Heart left ventricle (tissue), 16 donors: ENCODE results near the gene CUL3. TPM values are rescaled to one million over a fixed set of nuclear protein-coding genes. Genes with fewer than 3 reads are reported as not detected.

Experiments
- ATAC-seq, 4 donors: fragments of 200-7000 bp; cut with Tn5 transposase; one replicate each; pipeline ENCODE4 v1.9.1; 2020 to 2022; ENCODE audit warnings: moderate library complexity in 4 of 4, mild to moderate bottlenecking in 3 of 4, moderate number of reproducible peaks in 1 of 4
- DNase-seq, 5 donors: peaks; one replicate each; pipeline ENCODE4 v3.0.0-alpha.2; 2020
- H3K27ac ChIP-seq, 12 donors: fragments of 200-600 bp; sonication (generic) in 4 of 12; one replicate each; pipeline versions ENCODE4 v1.5.0 to v1.8.0; 2016 to 2022; ENCODE audit warnings: mild to moderate bottlenecking in 2 of 12
- H3K27me3 ChIP-seq, 9 donors: fragments of 200-600 bp; sonication (generic) in 2 of 9; one replicate each; pipeline versions ENCODE4 v1.5.1 to v1.8.0; 2016 to 2022; ENCODE audit warnings: mild to moderate bottlenecking in 3 of 9
- H3K36me3 ChIP-seq, 9 donors: fragments of 200-600 bp; sonication (generic) in 2 of 9; one replicate each; pipeline versions ENCODE4 v1.5.0 to v1.8.0; 2018 to 2022; ENCODE audit warnings: mild to moderate bottlenecking in 2 of 9
- H3K4me1 ChIP-seq, 12 donors: fragments of 200-600 bp; sonication (generic) in 4 of 12; one replicate each; pipeline versions ENCODE4 v1.5.0 to v1.8.0; 2016 to 2022; ENCODE audit warnings: mild to moderate bottlenecking in 3 of 12
- H3K4me3 ChIP-seq, 12 donors: fragments of 200-600 bp; sonication (generic) in 4 of 12; one replicate each; pipeline versions ENCODE4 v1.5.0 to v1.8.0; 2017 to 2022; ENCODE audit warnings: mild to moderate bottlenecking in 9 of 12, moderate library complexity in 4 of 12
- H3K9me3 ChIP-seq, 12 donors: fragments of 200-600 bp; sonication (generic) in 4 of 12; one replicate each; pipeline versions ENCODE4 v1.5.0 to v1.8.0; 2016 to 2022; ENCODE audit warnings: mild to moderate bottlenecking in 1 of 12
- CTCF ChIP-seq, 12 donors: fragments of 200-600 bp; sonication (generic) in 4 of 12; IDR thresholded peaks; one replicate each; pipeline versions ENCODE4 v1.5.0 to v1.8.0; 2018 to 2022; ENCODE audit warnings: antibody characterized with exemption in 12 of 12, mild to moderate bottlenecking in 5 of 12
- POLR2A ChIP-seq, 2 donors: fragments of 450-650 bp; IDR thresholded peaks; one replicate each; pipeline ENCODE4 v1.6.1; 2017; ENCODE audit warnings: antibody characterized with exemption in 2 of 2, mild to moderate bottlenecking in 2 of 2, moderate library complexity in 2 of 2
- WGBS, 4 donors: extraction: QIAGEN DNeasy Blood & Tissue Kit in 2 of 4; methylation state at CpG; one replicate each; pipeline versions ENCODE4 v1.1.5 to v1.1.7; 2013 to 2018; 5-methylcytosine and 5-hydroxymethylcytosine counted together
- intact Hi-C, 10 donors: fragments of 100-400 bp; cut with DNase I; formaldehyde crosslinking; loops; one replicate each; pipeline versions ENCODE4 v1.11.1 to v1.14.2; 2022
- polyA plus RNA-seq, 2 donors: library from polyadenylated mRNA; stranded (reverse); fragments of 200-250 nt; gene quantifications; one replicate each; pipeline ENCODE4 v1.2.3, GENCODE V29; 2013
- total RNA-seq, 9 donors: library from RNA; depleted of rRNA in 2 of 9; stranded (reverse); fragments of >200 nt in 2 of 9; fragmentation: NEBNext Ultra II Directional in 3 of 9; extraction: Animal tissue kit (Norgen Biotek cat#: 25700) in 3 of 9; gene quantifications; one replicate each; pipeline versions ENCODE4 v1.1.0 to v1.2.4, GENCODE V29; 2016 to 2023
- donor health status: ischemic (EF 13 %, LVEDD 7.1; RV severe dilation, severe dysfunction).
- donor health status: healthy with polysubstance abuse.
- donor health status: DM: no; HTN: yes; CAD: no.
- donor health status: DM: no; HTN: no; CAD: no.
- donor health status: ischemic (EF 25% LVEDD 6.9; RV normal size, moderate dysfunction).
- donor health status: ischemic (EF 25% LVEDD 5.7; RV mildly dilated, moderate dysfunction).
- donor health status: healthy.
- donor health status: DM: yes; HTN: yes; CAD: no.
- donor health status: ischemic (EF 35%, LVEDD 5.7; RV mildly dilated, moderate dysfunction).
- donor health status: nonischemic (EF 11% LVEDD 7.7; RV severe dilation, severe dysfunction).
- donor health status: DM: yes; HTN: yes; CAD: no.
- donor health status: PGD.
- donor health status: ischemic (EF 29% LVEDD 5.4; RV normal size, mild dysfunction).
- donor health status: nonischemic (EF 23%, LVEDD 6.1; RV moderate dilation, normal function).

Gene CUL3
- total and polyA plus RNA-seq, 11 donors = 54.6 to 87.0 (median 72.4) TPM

- Histone ChIP-seq H3K27ac (no peak overlapping the region), H3K4me1 (peaks cover 0 to 7% (median under 1%) of the 10 kb centered on the region in 12 donors), H3K4me3 (no peak overlapping the region), H3K9me3 (no peaks in the 10 kb centered on the region), H3K36me3 (peaks cover 0 to 13% (median 0%) of the 10 kb centered on the region in 9 donors), H3K27me3 (no peaks in the 10 kb centered on the region)
- DNase-seq (no peak), ATAC-seq (no peak)
- intact Hi-C loops = no loop called here
- WGBS, 4 donors = 93 to 100% (median 99%) methylated on average over 1 of the region's 1 CpG
- TF ChIP-seq POLR2A (IDR thresholded peaks at IDR 0.05) (no peak), CTCF (IDR thresholded peaks at IDR 0.05) (no peak)
These were observed 33.5 kb downstream of the CUL3 start for GRCh38 chr2:224551693-224552092.

- no peaks in the 10 kb centered on the region for H3K27me3 ChIP-seq
- DNase-seq = no peak
- no peak overlapping the region for H3K4me3 ChIP-seq
- no peak for ATAC-seq
- H3K27ac ChIP-seq = no peak overlapping the region
- WGBS, 4 donors = 50 to 100% (median 98%) methylated on average over 1 of the region's 1 CpG
- TF ChIP-seq POLR2A (IDR thresholded peaks at IDR 0.05) (no peak), CTCF (IDR thresholded peaks at IDR 0.05) (no peak)
- H3K4me1 ChIP-seq = peaks cover 0 to 39% (median 22%) of the 10 kb centered on the region in 12 donors
- no peaks in the 10 kb centered on the region for H3K9me3 ChIP-seq
- intact Hi-C loops = no loop called here
- peaks cover 0 to 8% (median 0%) of the 10 kb centered on the region in 9 donors for H3K36me3 ChIP-seq
These were observed 38.2 kb downstream of the CUL3 start for GRCh38 chr2:224546926-224547325.

GRCh38 chr2:224545884-224546644 is 39.1 kb downstream of the CUL3 start:
- intact Hi-C loops = loop anchor here in 1 of 10 donors (2.0 kb wide), 1 partner anchor 13 kb away; no protein-coding TSS in a partner anchor
- 47 to 61% (median 56%) methylated on average over 6 of the region's 6 CpGs for WGBS, 4 donors
- DNase-seq (no peak), ATAC-seq (no peak)
- H3K4me1 ChIP-seq = peaks cover 0 to 39% (median 22%) of the 10 kb centered on the region in 12 donors
- no peaks in the 10 kb centered on the region for H3K27me3 ChIP-seq
- H3K9me3 ChIP-seq = peaks cover 0 to 5% (median 0%) of the 10 kb centered on the region in 12 donors
- H3K27ac ChIP-seq = no peak overlapping the region
- no peak for TF ChIP-seq CTCF (IDR thresholded peaks at IDR 0.05)
- no peak overlapping the region for H3K4me3 ChIP-seq
- H3K36me3 ChIP-seq = peaks cover 0 to 11% (median 0%) of the 10 kb centered on the region in 9 donors

GRCh38 chr2:224543939-224544338 is 41.2 kb downstream of the CUL3 start:
- Histone ChIP-seq H3K4me3 (no peak overlapping the region), H3K27ac (no peak overlapping the region), H3K36me3 (peaks cover 0 to 23% (median 0%) of the 10 kb centered on the region in 9 donors), H3K4me1 (peaks cover 0 to 39% (median 22%) of the 10 kb centered on the region in 12 donors), H3K27me3 (no peaks in the 10 kb centered on the region), H3K9me3 (peaks cover 0 to 8% (median 0%) of the 10 kb centered on the region in 12 donors)
- DNase-seq (no peak), ATAC-seq (no peak)
- TF ChIP-seq POLR2A (IDR thresholded peaks at IDR 0.05) = no peak
- intact Hi-C loops = loop anchor here in 1 of 10 donors (2.0 kb wide), 1 partner anchor 15 kb away; no protein-coding TSS in a partner anchor
